MCF 10A (cell line): Measurements from ENCODE around the gene ZDHHC5. TPM values are rescaled to one million over a fixed set of nuclear protein-coding genes. Genes with fewer than 3 reads are reported as not detected.

Experiments used
- BruUV-seq: library from RNA; stranded (reverse); fragments of 400-500 nt; replicated peaks from 2 replicates; lab custom pipeline; 2021; lab: Mats Ljungman, UMichigan
- CTCF ChIA-PET: fragments of 300-600 bp; sonication (Branson Sonifier 250); formaldehyde crosslinking; extraction: SDS; loops from one replicate; lab custom pipeline; 2021; ENCODE audit warnings: antibody characterized with exemption, inconsistent platforms; lab: Yijun Ruan, JAX
- POLR2A ChIA-PET: fragments of 300-600, 350-650 bp; sonication (Branson Sonifier 250); formaldehyde crosslinking; extraction: SDS; loops from one replicate; lab custom pipeline; 2020; ENCODE audit warnings: antibody characterized with exemption, inconsistent platforms; lab: Yijun Ruan, JAX
- DNase-seq: peaks from one replicate; pipeline ENCODE4 v3.0.0-alpha.2; 2018; ENCODE audit not compliant: unreplicated experiment
- H3K27ac Mint-ChIP-seq: one replicate; pipeline ENCODE4 v1.8.0; 2022; ENCODE audit warnings: mild to moderate bottlenecking, low read depth, mixed read lengths; ENCODE audit not compliant: unreplicated experiment
- H3K27me3 Mint-ChIP-seq: one replicate; pipeline ENCODE4 v1.8.0; 2022; ENCODE audit warnings: mixed read lengths; ENCODE audit not compliant: insufficient read depth, unreplicated experiment
- H3K36me3 Mint-ChIP-seq: one replicate; pipeline ENCODE4 v1.8.0; 2022; ENCODE audit warnings: mild to moderate bottlenecking, moderate library complexity, mixed read lengths; ENCODE audit not compliant: insufficient read depth, unreplicated experiment
- H3K4me1 Mint-ChIP-seq: one replicate; pipeline ENCODE4 v1.8.0; 2022; ENCODE audit warnings: mixed read lengths; ENCODE audit not compliant: insufficient read depth, unreplicated experiment
- H3K4me3 Mint-ChIP-seq: one replicate; pipeline ENCODE4 v1.8.0; 2022; ENCODE audit warnings: mild to moderate bottlenecking, moderate library complexity, mixed read lengths; ENCODE audit not compliant: unreplicated experiment
- H3K9me3 Mint-ChIP-seq: one replicate; pipeline ENCODE4 v1.8.0; 2022; ENCODE audit warnings: mixed read lengths; ENCODE audit not compliant: unreplicated experiment
- intact Hi-C: fragments of 100-400 bp; cut with micrococcal nuclease; formaldehyde crosslinking; loops from 2 replicates; pipeline ENCODE4 v1.14.1; 2022
- total RNA-seq: library from RNA; stranded (reverse); gene quantifications from 2 replicates; pipeline ENCODE4 v1.2.3, GENCODE V29; 2022
- TF ChIP-seq, protein P1 (sequence below): fragments of 200-600 bp; IDR thresholded peaks from one replicate; pipeline ENCODE4 v1.8.0; 2022; ENCODE audit warnings: antibody characterized with exemption, mild to moderate bottlenecking; ENCODE audit not compliant: unreplicated experiment

The ZDHHC5 gene
- total RNA-seq, 1 experiment from 2014 or later = 73.8 TPM

GRCh38 chr11:57620467-57620866 is 47.4 kb upstream of the ZDHHC5 start:
- no peak for DNase-seq
- Mint-ChIP-seq H3K27me3 (peaks cover 8% of the 10 kb centered on the region), H3K9me3 (no peaks in the 10 kb centered on the region), H3K4me3 (no peak overlapping the region), H3K36me3 (no peaks in the 10 kb centered on the region), H3K4me1 (no peaks in the 10 kb centered on the region), H3K27ac (no peak overlapping the region)
- POLR2A ChIA-PET = no interaction called here
- CTCF ChIA-PET = interaction anchor here (0.7 to 1.0 kb wide), 4 partner anchors 21 to 1034 kb away, joined by 3 read pairs; no protein-coding TSS in a partner anchor
- no TSS peak for BruUV-seq
- intact Hi-C loops = no loop called here
- TF ChIP-seq, protein P1, sequence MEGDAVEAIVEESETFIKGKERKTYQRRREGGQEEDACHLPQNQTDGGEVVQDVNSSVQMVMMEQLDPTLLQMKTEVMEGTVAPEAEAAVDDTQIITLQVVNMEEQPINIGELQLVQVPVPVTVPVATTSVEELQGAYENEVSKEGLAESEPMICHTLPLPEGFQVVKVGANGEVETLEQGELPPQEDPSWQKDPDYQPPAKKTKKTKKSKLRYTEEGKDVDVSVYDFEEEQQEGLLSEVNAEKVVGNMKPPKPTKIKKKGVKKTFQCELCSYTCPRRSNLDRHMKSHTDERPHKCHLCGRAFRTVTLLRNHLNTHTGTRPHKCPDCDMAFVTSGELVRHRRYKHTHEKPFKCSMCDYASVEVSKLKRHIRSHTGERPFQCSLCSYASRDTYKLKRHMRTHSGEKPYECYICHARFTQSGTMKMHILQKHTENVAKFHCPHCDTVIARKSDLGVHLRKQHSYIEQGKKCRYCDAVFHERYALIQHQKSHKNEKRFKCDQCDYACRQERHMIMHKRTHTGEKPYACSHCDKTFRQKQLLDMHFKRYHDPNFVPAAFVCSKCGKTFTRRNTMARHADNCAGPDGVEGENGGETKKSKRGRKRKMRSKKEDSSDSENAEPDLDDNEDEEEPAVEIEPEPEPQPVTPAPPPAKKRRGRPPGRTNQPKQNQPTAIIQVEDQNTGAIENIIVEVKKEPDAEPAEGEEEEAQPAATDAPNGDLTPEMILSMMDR = no peak

DNA sequence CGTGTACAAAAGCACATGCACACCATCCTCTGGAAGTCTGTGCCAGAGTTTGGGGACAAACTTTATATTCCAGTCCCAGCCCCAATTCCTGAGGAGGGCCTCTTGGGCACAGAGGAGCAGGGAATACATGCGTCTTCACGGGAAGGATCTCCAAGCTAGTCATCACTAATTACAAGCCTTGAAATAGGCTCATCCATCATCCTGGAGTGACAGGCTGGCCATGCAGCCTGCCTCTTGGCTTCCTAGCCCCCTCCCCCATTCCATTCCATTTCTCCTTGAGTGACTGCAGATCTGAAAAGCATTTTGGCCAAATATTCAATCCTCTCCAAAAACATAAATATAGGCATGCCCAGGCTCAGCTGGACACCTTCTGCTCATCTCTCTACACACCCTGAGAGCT is 45.7 kb upstream of the ZDHHC5 start:
- TF ChIP-seq, protein P1 = no peak
- H3K27me3 Mint-ChIP-seq = no peaks in the 10 kb centered on the region
- H3K4me1 Mint-ChIP-seq = no peaks in the 10 kb centered on the region
- ChIA-PET CTCF (interaction anchor here (0.6 to 1.3 kb wide), 5 partner anchors 10 to 954 kb away, joined by 3 to 4 read pairs (median 3); no protein-coding TSS in a partner anchor), POLR2A (no interaction called here)
- H3K4me3 Mint-ChIP-seq = no peak overlapping the region
- DNase-seq = no peak
- no peaks in the 10 kb centered on the region for H3K36me3 Mint-ChIP-seq
- H3K9me3 Mint-ChIP-seq = no peaks in the 10 kb centered on the region
- intact Hi-C loops = no loop called here
- peak overlapping the region; percentile 57 for H3K27ac Mint-ChIP-seq
- no TSS peak for BruUV-seq

DNA sequence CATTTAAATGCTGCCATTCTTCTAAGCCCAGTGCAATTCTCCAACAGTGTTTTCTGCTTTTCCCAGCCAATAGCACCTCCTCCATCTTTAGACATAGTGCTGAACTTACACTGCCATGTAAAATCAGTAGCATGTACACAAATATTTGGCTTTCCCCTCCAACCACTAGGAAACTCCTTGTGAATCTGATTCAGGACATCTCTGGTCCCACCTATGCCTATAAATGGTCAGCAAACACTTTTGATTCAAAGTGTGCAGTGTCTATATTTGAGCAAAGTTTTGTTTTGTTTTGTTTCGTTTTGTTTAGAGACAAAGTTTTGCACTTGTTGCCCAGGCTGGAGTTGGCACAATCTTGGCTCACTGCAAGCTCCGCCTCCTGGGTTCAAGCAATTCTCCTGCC is 43.0 kb upstream of the ZDHHC5 start:
- intact Hi-C loops = no loop called here

DNA sequence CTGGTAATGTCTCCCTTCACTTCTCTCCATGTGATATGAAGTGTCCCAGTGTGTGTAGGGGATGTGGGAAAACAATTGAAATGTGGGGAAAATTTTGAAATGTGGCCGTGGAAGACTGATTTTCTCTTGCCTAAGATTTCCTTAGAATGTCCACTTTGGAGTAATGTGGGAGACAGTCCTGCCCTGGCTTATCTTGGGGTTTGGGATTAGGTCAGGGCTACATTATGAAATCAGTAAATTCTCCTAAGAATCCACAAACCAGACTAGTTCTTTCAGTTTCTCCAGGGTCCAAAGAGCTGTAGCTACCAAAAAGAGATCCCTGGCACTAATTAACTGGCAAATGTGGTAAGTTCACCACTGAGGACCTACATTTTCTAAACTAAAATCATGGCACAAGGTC is 41.0 kb upstream of the ZDHHC5 start:
- TF ChIP-seq, protein P1 = no peak
- no peak overlapping the region for H3K4me3 Mint-ChIP-seq
- ChIA-PET POLR2A (interaction anchor here (0.6 kb wide), 1 partner anchor 9 kb away, joined by 5 read pairs; no protein-coding TSS in a partner anchor), CTCF (interaction anchor here (0.9 to 2.0 kb wide), 3 partner anchors 14 to 59 kb away, joined by 3 to 13 read pairs (median 4); partner anchors contain the start of gene UBE2L6)
- intact Hi-C loops = no loop called here
- no peaks in the 10 kb centered on the region for H3K9me3 Mint-ChIP-seq
- DNase-seq = no peak
- no peaks in the 10 kb centered on the region for H3K36me3 Mint-ChIP-seq
- H3K4me1 Mint-ChIP-seq = no peaks in the 10 kb centered on the region
- H3K27ac Mint-ChIP-seq = no peak overlapping the region
- peaks cover 16% of the 10 kb centered on the region for H3K27me3 Mint-ChIP-seq
- BruUV-seq = no TSS peak

More for the DNA sequence above, 43.0 kb upstream of the ZDHHC5 start:
- H3K9me3 Mint-ChIP-seq = no peaks in the 10 kb centered on the region
- no peaks in the 10 kb centered on the region for H3K27me3 Mint-ChIP-seq
- H3K4me1 Mint-ChIP-seq = no peaks in the 10 kb centered on the region
- H3K4me3 Mint-ChIP-seq = no peak overlapping the region
- POLR2A ChIA-PET = no interaction called here
- CTCF ChIA-PET = interaction anchor here (0.7 to 2.2 kb wide), 5 partner anchors 16 to 263 kb away, joined by 3 to 9 read pairs (median 3); no protein-coding TSS in a partner anchor
- no peak for DNase-seq
- H3K27ac Mint-ChIP-seq = no peak overlapping the region
- no TSS peak for BruUV-seq
- TF ChIP-seq, protein P1 = no peak
- no peaks in the 10 kb centered on the region for H3K36me3 Mint-ChIP-seq
